Measurements from ENCODE around the gene KLC3.

DNA sequence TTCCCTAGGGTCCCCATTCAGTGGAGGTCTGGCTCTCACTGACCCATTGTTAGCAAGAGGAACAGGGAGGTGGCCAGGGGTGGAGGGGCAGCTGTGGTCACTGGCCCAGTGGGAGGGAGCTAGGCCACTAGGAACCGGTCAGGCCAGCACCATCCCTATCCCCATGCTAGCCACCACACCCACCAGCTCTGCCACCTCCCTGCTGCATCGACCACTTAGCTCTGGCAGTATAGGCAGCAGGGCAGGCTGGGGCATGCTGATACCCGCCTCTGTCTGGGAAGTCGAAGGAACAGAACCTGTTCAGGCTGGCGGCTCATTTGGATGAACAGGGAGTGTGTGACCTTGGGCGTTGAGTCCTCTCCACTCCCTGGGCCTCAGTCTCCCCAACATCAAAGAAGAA is 59.6 kb downstream of the KLC3 start:
- TF ChIP-seq POLR2AphosphoS5 (IDR thresholded peaks at IDR 0.05; ENCODE audit: borderline replicate concordance, low read depth, low read length) (no peak), EZH2 (IDR thresholded peaks at IDR 0.05) (no peak), FOXP2 (optimal IDR thresholded peaks at IDR 0.05; ENCODE audit: control extremely low read depth, extremely low read length, insufficient read depth) (no peak)
